ENCODE measurements around the gene ZNF507.

The ZNF507 gene

DNA sequence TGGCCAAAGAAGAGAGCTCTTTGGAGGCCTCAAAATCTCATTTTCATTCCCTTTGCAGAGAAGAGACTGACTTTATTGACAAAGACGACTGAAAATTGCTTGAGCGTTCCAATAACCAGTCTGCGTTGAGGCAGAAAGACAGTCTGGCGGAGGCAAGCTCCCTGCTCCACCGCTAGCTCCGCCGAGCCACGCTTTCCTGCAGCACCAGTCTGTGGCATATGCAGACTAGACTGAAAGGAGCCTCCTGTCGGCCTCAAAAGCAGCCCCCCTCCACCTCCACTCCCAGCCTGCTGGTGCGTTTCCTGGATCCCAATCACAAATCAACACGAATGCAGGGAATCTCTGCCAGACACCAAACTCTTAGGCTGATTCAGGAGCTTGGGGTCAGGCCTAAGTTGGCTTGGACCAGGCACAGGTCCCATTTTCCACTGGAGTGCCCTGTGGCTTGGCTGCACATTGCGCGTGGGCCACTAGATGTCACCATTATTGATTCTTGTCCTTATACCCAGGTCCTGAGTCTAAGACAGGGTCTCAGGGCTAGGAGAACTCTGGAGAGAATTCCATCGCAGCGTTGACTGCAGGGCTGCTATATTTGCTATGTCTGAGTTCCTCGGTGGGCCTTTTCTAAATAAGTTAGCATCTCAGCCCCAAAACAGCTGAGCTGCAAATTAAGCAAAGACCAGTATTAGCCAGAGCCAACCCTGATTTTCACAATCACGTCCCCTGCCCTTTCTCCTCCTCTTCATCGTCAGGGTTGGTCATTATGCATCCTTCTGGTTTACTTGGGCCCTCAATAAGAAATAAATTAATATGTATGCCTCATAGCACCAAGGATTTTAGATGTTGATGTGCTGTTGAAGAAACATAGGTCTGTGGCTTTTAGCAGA lies 5.2 kb upstream of the ZNF507 start:
- peak; percentile 18 for DNase-seq

DNA sequence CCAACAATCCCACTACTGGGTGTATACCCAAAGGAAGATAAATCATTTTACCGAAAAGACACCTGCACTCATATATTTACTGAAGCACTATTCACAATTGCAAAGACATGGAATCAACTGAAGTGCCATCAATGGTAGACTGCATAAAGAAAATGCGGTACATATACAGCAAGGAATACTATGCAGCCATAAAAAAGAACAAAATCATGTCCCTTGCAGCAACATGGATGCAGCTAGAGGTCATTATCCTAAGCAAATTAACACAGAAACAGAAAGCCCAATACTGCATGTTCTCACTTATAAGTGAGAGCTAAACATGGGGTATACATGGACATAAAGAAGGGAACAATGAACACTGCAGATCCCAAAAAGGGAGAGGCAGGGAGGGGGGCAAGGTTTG lies 2.7 kb upstream of the ZNF507 start:
- no peak for DNase-seq

DNA sequence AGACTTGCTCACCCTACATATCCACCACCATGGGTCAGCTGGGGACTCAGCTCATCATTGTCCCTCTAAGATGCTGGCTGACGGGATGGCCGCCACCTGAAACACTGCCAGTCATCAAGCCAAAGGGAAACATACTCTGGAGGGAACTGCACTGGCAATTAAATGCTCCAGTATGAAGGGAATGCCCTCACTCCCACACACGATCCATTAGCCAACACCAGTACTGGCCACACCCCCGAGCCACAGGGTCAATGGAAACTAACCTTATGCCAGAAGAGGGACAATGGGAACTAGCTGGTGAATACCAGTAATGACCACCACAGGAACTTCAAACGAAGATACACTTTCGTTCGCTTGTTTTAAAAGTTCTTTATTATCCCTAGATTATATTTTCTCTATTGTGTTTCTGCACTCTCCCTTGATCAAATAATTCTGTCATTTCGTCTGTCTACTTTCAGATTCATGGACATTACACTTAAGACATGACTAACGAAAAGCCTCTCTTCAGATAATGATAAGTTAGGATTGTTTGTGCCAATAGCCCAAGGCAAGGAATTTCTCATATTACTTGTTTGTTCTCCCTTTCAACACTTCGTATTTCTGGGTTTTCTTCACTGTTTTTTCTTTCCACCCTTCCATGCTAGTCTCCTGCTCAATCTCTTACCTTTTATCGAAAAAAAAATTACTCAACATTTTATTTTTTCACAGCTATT lies 1.7 kb upstream of the ZNF507 start:
- DNase-seq = no peak

DNA sequence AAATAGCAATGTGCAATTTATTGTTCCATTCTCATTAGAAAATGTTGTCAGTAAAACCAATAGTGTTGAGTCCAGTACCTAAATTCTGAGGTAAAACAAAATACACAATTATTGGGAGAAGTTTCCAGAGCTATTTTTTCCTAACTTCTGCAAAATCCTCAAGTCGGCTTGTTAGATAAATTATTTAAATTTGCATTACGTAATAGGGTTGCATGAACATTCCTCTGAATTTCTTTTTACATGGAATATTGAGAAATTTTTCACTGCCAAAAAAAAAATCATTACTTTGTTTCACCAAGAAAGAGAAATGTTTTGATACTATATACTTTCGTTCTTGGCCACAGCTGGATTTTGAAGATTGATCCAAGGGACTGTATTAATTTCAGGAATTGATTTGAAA lies 1.5 kb downstream of the ZNF507 start:
- no peak for DNase-seq

DNA sequence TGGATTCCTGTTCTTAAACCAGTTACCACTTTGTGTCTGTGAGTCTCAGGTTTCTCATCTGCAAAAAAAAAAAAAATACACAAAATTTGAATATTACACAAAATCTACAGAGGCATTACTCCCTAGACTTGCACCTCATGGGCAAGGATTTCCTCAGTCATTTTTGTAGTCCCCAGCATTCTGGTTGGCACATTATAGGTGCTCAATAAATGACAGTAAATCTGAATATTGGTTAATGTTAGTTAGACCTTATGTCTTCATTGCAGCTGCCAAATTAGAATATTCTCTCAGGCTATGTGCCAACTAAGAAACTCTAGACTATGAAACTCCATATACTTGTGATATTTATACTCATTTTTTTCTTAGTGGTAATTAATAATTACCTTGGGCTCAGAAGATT lies 2.2 kb downstream of the ZNF507 start:
- DNase-seq = no peak

DNA sequence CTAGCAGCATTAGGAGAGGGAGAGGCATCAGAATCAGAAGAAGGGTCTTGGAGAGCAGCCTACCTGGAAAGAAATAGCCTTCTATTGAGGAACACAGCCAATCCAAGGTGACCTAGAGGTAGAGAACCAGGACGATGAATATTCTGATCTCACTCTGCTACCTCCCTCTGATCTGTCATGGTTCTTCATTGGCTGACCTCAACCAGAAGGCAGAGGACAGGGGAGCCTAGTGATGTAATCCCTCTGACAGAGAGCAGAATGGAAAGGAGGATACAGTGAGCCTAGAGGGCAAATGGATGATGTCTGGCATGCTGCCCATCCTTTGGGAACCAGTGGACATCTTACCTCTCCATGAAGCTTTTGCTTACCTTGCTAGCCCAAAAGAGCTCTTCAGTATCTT lies 3.6 kb downstream of the ZNF507 start:
- DNase-seq = no peak

DNA sequence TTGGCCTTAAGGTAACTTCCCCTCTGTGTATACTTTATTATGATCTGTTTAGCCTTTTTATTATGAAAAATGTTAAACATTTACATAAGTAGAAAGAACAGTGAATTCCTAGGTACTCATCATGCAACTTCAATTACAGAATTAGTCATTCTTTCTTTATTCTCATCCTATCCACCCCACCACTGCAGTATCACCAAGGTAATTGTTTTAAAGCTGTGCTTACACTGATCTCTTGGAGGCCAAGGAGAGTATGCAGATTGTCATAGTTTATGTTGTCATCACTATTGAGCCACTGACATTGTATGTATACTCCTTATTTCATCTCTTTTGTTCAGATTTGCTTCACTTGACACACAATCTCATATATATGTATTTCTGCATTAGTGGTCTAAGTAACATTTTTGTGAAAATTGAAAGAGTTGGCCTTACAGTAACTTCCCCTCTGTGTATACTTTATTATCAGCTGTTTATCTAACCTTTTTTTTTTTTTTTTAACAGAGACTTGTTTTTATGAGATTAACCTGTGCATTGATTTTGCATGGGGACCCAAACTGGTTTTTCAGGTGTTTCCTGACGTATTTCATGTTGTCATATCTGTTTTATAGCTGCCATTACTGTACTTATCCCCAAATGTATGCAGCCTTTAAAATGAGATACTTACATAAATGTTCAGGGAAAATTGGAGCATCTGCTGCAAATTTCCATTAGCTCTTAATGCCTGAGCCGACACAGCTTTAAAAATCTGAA lies 4.5 kb downstream of the ZNF507 start:
- no peak for DNase-seq

DNA sequence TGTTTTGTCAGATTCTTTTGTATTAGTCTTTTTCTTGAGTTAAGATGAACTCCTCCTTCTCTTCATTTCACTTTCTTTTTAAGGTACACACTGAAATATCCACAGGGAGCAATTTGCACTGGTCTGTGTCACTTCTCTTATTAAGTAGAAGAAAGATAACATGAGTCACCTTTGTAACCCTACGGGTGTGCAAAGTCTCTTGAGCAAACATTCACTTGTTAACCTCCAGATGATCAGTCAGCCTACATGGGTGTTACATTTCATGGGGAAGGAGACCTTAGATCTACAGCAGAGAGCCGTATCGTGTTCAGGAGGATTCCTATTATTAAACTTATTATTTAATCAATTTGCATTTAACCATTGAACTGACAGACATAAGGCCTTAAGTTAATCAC lies 5.1 kb downstream of the ZNF507 start:
- no peak for DNase-seq

DNA sequence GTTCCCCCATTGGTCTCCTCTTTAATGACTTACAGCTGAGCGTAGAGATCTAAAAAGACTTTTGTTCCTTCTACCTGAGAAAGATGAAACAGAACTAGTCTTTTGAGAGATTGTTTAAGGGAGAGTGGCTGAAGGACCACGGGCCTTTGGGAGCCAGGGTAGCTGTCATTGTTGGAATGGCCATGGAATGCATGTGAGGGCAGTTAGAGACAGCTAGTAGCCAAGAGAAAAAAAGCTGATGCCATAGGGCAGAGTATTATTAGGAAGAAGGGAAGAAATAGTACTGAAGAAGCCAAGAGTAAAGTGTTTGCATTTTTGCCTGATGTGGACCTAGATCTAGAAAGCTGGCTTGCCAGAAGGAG lies 5.6 kb downstream of the ZNF507 start:
- DNase-seq = no peak

DNA sequence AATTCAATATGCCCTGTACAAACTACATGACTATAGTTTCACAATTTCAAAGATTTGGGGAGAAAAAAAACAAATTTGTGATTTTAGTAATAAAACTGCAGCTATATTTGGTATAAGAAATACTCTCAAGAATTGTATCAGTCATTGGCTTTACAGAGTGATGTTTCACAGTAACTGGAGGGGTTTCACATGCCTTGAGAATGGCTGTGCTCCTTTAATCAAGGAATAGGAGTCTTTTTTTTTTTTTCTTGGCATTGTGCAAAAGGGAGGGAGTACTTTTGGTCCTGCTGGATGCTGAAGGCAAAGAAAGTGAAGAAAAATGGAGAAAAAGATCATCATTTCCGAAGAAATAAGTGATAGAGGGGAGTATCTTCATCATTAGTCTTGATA lies 6.8 kb downstream of the ZNF507 start:
- no peak for DNase-seq

DNA sequence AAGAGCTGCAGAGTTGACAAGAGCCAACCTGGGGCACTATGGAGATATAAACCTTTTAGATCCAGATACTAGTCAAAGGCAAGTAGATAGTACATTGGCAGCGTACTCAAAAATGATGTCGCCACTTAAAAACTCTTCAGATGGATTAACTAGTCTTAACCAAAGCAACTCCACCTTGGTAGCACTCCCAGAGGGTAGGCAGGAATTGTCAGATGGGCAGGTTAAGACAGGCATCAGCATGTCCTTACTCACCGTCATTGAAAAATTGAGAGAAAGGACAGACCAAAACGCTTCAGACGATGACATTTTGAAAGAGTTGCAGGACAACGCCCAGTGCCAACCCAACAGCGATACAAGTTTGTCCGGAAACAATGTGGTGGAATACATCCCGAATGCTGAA lies 8.9 kb downstream of the ZNF507 start:
- no peak for DNase-seq

DNA sequence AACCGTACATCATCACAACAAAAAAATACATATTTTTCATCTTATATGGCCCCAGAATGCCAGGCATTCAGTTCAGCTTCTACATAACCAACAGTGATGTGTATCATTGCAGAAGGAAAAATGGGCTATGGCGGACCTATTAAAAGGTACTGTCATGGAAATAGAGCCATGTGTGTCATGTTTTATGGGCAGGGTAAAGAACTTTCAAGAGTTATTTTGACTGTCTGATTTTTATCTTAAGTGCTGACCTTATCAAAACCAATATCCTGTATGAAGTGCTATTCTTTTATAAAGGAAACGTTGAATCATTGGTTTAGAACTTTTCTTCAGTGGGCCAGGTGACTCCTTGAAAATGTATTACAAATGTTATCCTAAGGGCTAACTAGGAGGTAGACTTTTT lies 9.9 kb downstream of the ZNF507 start:
- DNase-seq = no peak

DNA sequence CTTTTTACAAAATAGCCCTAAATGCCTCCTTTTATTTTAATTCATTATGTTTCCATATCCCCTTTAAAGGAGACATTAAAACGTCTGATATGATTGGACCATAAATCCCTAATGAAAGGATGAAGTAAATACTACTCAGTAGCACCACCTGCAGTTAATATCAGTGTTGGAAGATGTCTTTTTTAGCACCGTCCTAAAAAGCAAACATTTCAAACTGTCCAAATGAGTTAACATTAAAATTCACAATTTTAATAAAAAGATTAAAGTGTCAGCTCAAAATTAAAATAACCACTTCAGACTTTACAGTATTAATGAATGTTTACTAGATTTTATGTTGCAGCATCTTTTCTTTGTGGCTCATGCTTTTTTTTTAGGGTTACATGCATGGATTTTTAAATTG lies 12.3 kb downstream of the ZNF507 start:
- no peak for DNase-seq

DNA sequence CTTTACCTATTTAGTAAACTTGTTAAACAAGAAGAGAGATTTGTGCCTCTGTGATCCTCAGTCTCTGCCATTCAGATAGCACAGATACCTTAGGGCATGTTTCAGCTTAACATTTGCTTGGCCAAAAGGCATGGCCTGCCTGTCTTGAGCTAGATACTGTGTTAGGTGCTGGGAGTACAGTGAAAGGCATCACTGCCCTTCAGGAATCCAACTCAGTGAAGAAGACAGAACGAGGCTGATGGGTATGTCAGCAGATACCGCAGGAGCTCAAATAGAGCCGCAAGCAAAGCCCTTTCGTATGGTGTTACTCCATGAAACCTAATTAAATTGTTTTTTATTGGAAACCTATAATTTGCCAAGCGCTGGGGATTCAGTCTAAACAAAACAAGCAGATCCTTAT lies 12.9 kb downstream of the ZNF507 start:
- no peak for DNase-seq

DNA sequence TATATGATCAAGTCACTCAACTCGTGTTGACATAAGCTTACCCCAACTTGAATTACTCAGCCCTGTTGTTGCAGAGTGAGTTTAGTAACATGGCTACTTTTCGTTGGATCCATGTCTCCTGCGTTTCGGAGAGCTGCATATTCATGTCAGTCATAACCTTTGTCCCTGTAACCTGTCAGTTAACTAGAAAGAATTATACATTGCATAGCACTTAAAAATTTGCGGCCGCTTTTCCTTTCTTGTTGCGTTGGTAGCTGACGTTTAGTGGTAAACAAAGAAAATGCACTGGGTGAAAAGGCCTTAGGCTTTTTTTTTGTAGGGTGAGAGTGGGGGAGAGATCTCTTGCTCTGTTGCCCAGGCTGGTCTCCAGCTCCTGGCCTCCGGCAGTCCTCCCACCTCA lies 14.2 kb downstream of the ZNF507 start:
- DNase-seq = no peak

DNA sequence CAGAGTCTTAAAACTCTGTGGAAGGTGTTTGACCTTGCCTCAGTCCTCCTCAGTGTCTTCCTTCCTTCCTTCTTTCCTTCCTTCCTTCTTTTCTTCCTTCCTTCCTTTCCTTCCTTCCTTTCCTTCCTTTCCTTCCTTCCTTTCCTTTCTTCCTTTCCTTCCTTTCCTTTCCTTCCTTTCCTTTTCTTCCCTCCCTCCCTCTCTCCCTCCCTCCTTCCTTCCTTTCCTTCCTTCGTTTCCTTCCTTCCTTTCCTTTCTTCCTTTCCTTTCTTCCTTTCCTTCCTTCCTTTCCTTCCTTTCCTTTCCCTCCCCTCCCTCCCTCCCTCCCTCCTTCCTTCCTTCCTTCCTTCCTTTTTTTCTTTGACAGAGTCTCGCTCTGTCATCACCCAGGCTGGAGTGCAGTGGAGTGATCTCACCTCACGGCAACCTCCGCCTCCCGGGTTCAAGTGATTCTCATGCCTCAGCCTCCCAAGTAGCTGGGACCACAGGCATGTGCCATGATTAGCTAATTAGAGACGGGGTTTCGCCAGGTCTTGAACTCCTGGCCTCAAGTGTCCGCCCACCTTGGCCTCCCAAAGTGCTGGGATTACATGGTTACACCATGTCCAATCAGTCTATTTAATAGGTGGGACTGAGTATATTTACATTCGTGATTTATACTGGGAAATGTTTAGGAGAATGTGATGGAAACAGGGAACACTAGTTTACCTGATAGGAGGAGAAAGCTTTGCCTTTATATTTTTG lies 16.3 kb downstream of the ZNF507 start:
- no peak for DNase-seq

DNA sequence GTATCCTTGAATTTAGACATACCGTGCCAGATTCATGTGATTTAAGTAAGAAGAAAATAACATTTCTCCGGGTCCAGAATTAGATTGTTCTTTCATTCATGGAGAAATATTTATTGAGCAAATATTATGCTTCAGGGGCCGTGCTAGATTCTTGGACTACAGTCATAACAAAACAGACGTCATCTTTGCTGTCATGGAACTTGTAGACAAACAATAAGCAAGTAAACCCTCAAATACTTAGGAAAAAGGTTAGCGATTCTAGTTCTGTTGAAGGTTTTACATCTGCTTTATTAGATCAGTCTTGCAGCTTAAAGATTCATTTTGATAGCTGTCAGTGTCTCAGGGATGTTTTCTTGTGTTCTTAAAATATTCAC lies 16.9 kb downstream of the ZNF507 start:
- DNase-seq = no peak

DNA sequence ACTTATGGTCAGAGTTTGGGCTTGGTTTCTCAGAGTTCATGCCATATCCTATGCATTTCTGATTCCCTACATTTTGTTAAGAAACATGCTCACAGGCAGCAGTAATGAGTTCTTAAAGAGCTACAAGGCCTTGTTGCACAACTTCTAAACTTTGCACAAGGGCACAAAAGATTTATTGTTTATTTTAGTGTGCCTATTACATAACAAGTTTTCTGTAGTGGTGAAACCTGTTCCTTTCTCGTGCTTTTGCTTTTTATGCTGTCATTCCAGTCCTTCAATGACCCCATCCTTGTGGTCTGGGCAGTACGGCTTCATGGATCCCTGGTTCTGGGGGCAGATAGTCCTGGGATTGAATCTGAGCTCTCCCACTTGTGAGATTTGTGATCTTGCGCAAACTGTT lies 17.8 kb downstream of the ZNF507 start:
- DNase-seq = no peak

DNA sequence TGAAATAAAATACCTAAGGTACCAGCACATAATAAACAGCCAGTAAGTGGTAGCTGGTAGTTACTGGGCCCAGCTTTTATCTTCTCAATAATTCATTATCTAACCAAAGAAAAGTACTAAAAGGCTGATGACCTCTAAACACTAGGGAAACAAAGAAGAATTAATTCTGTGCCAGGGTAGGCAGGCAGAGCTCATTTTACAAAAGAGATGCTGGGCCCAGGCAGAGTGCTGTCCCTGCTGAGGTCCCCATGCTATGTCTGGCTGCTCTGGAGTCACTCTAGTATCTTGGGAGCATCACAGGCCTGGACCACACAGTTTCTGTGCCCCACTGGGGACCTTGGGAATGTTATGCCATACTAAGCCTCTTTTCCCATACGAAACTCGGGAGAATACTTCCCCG lies 18.2 kb downstream of the ZNF507 start:
- no peak for DNase-seq

DNA sequence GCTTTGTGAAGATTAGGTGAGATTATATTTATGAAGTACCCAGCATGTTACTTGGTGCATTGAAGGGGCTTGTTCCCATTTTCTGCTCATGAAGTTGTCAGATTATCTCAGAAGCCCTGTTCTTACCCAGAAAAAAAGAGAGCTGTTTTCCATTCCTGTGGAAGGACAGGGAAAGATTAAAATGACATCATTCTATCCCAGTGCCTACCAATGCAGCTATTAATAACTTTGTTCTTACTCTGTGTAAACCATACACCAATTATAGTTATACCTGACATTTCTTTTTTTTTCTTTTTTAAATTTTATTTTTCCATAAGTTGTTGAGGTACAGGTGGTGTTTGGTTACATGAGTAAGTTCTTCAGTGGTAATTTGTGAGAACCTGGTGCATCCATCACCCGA lies 18.6 kb downstream of the ZNF507 start:
- no peak for DNase-seq

DNA sequence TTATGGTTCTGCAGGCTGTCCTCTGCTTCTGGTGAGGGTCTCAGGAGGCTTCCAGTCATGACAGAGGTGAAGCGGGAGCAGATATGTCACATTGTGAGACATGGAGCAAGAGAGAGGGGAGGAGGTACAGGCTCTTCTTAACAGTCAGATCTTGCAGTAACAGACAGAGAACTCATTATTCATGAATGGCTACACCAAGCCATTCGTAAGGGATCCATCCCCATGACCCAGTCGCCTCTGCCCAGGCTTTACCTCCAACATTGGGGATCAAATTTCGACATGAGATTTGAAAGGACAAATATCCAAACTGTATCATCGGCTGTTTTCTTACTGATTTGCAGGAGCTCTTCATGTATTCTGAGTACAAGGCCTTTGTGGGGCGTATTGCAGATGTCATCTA lies 21.7 kb downstream of the ZNF507 start:
- DNase-seq = no peak

DNA sequence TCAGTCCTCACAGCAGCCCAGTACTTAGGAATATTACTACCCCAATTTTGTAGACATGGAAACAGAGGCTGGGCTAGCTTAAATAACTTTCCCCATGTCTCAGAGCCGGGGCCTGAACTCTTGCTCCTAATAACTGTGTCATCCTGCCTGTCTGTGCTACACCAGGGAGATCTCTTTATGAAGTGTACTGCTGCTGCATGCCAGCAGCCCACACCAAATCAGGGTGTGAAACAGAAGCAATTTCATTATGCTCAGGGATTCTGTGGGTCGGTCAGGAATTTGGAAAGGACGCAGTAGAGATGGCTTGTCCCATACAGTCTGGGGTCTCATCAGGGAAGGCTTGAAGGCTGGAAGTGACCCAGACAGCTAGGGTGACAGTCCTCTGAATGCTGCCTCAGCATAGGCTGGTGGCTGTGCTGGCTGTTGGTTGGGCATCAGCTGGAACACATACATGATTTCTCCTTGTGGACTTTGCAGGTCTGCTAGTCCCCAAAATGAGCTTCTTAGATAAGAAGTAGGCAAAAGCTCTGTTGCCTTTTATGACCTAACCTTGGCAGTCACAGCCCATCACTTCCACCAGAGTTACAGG lies 22.6 kb downstream of the ZNF507 start:
- no peak for DNase-seq

DNA sequence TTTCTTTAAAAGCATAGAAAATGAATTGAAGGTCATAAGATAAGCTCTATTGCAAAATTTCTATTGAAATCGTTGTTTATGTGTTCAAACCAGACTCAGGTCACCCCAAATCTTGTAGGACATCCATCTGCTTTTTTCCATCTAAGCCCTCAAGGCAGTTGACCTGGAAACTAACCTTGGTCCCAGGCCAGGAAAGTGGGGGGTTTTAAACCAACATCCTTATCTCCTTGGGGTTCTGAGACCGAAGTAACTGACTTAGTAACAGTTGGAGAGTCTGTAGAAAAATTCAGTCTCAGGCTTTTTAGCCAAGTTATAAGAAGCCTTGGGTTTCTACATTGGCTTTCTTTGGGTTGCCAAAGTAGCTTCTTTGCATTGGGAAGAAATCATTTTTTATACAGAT lies 23.4 kb downstream of the ZNF507 start:
- no peak for DNase-seq

All from NCI-H1105 treated with DMSO at 0.1 percent for 48 hours (cell line).